ENCODE measurements around the gene CFAP44. TPM values are rescaled to one million over a fixed set of nuclear protein-coding genes. Genes with fewer than 3 reads are reported as not detected.

The CFAP44 gene
- total RNA-seq, 1 experiment from 2014 or later: 2.4 TPM

DNA sequence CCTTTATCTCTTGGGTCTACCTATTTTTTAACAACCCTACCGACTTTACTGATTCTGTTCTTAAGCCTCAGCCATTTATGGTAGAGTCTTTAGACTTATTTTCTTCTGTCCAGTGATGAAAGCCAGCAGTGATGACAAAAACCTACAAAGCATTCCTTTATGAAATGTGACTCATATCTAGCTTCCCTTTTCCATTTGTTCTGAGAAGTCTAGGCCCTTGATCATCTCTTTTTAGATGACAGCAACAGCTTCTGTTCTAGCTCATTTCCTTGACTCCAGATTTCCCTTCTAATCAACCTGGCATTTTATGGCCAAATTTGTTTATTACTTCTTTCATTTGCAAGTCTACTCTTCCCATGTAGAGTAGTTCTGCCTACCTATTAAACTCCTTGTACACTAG is 36.1 kb downstream of the CFAP44 start:
- ChIA-PET POLR2A (no interaction called here), CTCF (no interaction called here)
- no peaks in the 10 kb centered on the region for H3K36me3 ChIP-seq (ENCODE audit: control insufficient read depth, insufficient read depth, low read length)
- Mint-ChIP-seq H3K4me1 (ENCODE audit: low read depth, unreplicated experiment) (no peaks in the 10 kb centered on the region), H3K36me3 (ENCODE audit: insufficient read depth, unreplicated experiment) (no peaks in the 10 kb centered on the region), H3K27me3 (ENCODE audit: insufficient read depth, unreplicated experiment) (no peaks in the 10 kb centered on the region), H3K27ac (ENCODE audit: unreplicated experiment) (no peak overlapping the region), H3K4me3 (ENCODE audit: unreplicated experiment) (no peak overlapping the region), H3K9me3 (ENCODE audit: unreplicated experiment) (no peaks in the 10 kb centered on the region)
- DNase-seq: no peak
- intact Hi-C loops (cut with micrococcal nuclease; ENCODE audit: unreplicated experiment): no loop called here
- no TSS peak for BruUV-seq (replicated peaks)
- no peaks in the 10 kb centered on the region for H3K27me3 ChIP-seq (replicated peaks; ENCODE audit: control insufficient read depth, insufficient read depth, low read length)
- no peaks in the 10 kb centered on the region for H3K9me3 ChIP-seq
- TF ChIP-seq, protein P1, sequence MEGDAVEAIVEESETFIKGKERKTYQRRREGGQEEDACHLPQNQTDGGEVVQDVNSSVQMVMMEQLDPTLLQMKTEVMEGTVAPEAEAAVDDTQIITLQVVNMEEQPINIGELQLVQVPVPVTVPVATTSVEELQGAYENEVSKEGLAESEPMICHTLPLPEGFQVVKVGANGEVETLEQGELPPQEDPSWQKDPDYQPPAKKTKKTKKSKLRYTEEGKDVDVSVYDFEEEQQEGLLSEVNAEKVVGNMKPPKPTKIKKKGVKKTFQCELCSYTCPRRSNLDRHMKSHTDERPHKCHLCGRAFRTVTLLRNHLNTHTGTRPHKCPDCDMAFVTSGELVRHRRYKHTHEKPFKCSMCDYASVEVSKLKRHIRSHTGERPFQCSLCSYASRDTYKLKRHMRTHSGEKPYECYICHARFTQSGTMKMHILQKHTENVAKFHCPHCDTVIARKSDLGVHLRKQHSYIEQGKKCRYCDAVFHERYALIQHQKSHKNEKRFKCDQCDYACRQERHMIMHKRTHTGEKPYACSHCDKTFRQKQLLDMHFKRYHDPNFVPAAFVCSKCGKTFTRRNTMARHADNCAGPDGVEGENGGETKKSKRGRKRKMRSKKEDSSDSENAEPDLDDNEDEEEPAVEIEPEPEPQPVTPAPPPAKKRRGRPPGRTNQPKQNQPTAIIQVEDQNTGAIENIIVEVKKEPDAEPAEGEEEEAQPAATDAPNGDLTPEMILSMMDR (IDR thresholded peaks at IDR 0.05; ENCODE audit: insufficient read depth in 1 of 2, low read depth in 1 of 2, low read length in 1 of 2, severe bottlenecking in 1 of 2, unreplicated experiment in 1 of 2): no peak
- no peaks in the 10 kb centered on the region for H3K4me1 ChIP-seq
- no peak overlapping the region for H3K4me3 ChIP-seq (ENCODE audit: low read depth, low read length)

DNA sequence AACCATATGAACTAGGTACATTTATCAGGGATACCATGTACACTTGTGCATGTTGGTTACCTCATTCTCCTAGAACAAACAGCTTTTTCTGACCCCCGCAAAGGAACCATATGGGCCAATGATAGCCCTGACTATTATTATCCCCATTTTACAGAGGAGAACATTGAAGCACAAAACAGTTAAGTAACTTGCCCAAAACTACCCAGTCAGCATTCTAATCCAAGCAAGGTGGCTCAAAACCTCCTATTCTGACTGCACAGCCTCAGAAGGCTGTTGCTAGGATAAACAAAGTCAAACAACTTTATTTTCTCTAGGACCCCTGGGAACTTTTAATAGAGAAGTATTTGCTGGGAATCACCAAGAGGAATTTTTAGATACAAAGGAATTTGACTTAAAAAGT is 36.7 kb downstream of the CFAP44 start:
- intact Hi-C loops (cut with micrococcal nuclease; ENCODE audit: unreplicated experiment): no loop called here
- BruUV-seq (replicated peaks): no TSS peak
- no peak overlapping the region for H3K27ac Mint-ChIP-seq (ENCODE audit: unreplicated experiment)
- POLR2A ChIA-PET: no interaction called here
- no peaks in the 10 kb centered on the region for H3K36me3 Mint-ChIP-seq (ENCODE audit: insufficient read depth, unreplicated experiment)
- CTCF ChIA-PET: no interaction called here
- no peaks in the 10 kb centered on the region for H3K36me3 ChIP-seq (ENCODE audit: control insufficient read depth, insufficient read depth, low read length)
- no peaks in the 10 kb centered on the region for H3K9me3 ChIP-seq
- H3K4me1 ChIP-seq: no peaks in the 10 kb centered on the region
- TF ChIP-seq, protein P1 (IDR thresholded peaks at IDR 0.05; ENCODE audit: insufficient read depth in 1 of 2, low read depth in 1 of 2, low read length in 1 of 2, severe bottlenecking in 1 of 2, unreplicated experiment in 1 of 2): no peak
- no peak for DNase-seq
- no peaks in the 10 kb centered on the region for H3K27me3 Mint-ChIP-seq (ENCODE audit: insufficient read depth, unreplicated experiment)
- H3K27me3 ChIP-seq (replicated peaks; ENCODE audit: control insufficient read depth, insufficient read depth, low read length): no peaks in the 10 kb centered on the region
- no peak overlapping the region for H3K4me3 ChIP-seq (ENCODE audit: low read depth, low read length)
- no peaks in the 10 kb centered on the region for H3K9me3 Mint-ChIP-seq (ENCODE audit: unreplicated experiment)
- no peaks in the 10 kb centered on the region for H3K4me1 Mint-ChIP-seq (ENCODE audit: low read depth, unreplicated experiment)
- H3K4me3 Mint-ChIP-seq (ENCODE audit: unreplicated experiment): no peak overlapping the region

Small RNAs within 50 kb of the gene (microRNA-seq; reads per million reads assigned to microRNA genes)
- not detected for gene MIR8076

Other genes starting within 250 kb of the CFAP44 start
- 0.35 and 0.73 TPM in 2 replicates for gene BOC, start 229.9 kb downstream of the CFAP44 start, total RNA-seq (2022)
- gene SPICE1, start 73.7 kb upstream of the CFAP44 start, total RNA-seq (2022): 15.5 and 16.0 TPM in 2 replicates
- gene SIDT1, start 91.1 kb upstream of the CFAP44 start, total RNA-seq (2022): 0.84 and 1.0 TPM in 2 replicates

All from Caco-2 (cell line).